GM13977 (cell line): ENCODE data around the gene AKNAD1.

Source experiments
- DNase-seq: peaks from one replicate; pipeline ENCODE4 v3.0.0; 2012; ENCODE audit warnings: low spot score
- CTCF ChIP-seq: IDR thresholded peaks from 2 replicates; pipeline ENCODE4 v1.5.1; 2012; ENCODE audit warnings: mild to moderate bottlenecking, control low read depth; ENCODE audit not compliant: insufficient read depth; ENCODE audit errors: extremely low read depth, missing control alignments
- in situ Hi-C: fragments of 300-500 bp; cut with MboI; formaldehyde crosslinking; loops from one replicate; pipeline ENCODE4 v1.12.0; 2022; ENCODE audit warnings: low sequenced_read_pairs, low pct_unique_long_range_greater_than_20kb, mixed read lengths, inconsistent platforms; ENCODE audit not compliant: unreplicated experiment

AKNAD1 gene

GRCh38 chr1:108863984-108864383, 7.1 kb upstream of the AKNAD1 start:
- no peak for TF ChIP-seq CTCF
- in situ Hi-C loops, result no loop called here
- DNase-seq, result no peak

GRCh38 chr1:108862698-108863477, 6.0 kb upstream of the AKNAD1 start:
- DNase-seq, result no peak
- TF ChIP-seq CTCF, result no peak
- in situ Hi-C loops, result no loop called here

GRCh38 chr1:108862017-108862610, 5.2 kb upstream of the AKNAD1 start:
- no peak for DNase-seq
- no peak for TF ChIP-seq CTCF
- in situ Hi-C loops, result no loop called here

GRCh38 chr1:108861566-108861965, 4.7 kb upstream of the AKNAD1 start:
- no peak for TF ChIP-seq CTCF
- in situ Hi-C loops, result no loop called here
- no peak for DNase-seq

GRCh38 chr1:108860190-108860907, 3.5 kb upstream of the AKNAD1 start:
- no peak for TF ChIP-seq CTCF
- no peak for DNase-seq
- in situ Hi-C loops, result no loop called here

GRCh38 chr1:108858230-108858950, 1.5 kb upstream of the AKNAD1 start:
- DNase-seq, result no peak
- no peak for TF ChIP-seq CTCF
- in situ Hi-C loops, result no loop called here
